Pons (tissue), 1 donor: Measurements from ENCODE around the gene DCC.

Experiments
- DNase-seq: peaks from one replicate; pipeline ENCODE4 v3.0.0-alpha.2; 2016; ENCODE audit warnings: low spot score

Gene DCC

GRCh38 chr18:52499644-52500043 is 159.6 kb downstream of the DCC start:
- peak; percentile 10 for DNase-seq

- no peak for DNase-seq
Measured at GRCh38 chr18:52504589-52504988, 164.6 kb downstream of the DCC start.

GRCh38 chr18:52510139-52510538 is 170.1 kb downstream of the DCC start:
- DNase-seq: no peak

GRCh38 chr18:52518086-52518485 is 178.1 kb downstream of the DCC start:
- DNase-seq: no peak

GRCh38 chr18:52519021-52519420 is 179.0 kb downstream of the DCC start:
- DNase-seq: no peak

GRCh38 chr18:52523566-52523965 is 183.6 kb downstream of the DCC start:
- no peak for DNase-seq

- DNase-seq: no peak
Measured at GRCh38 chr18:52531836-52532235, 191.8 kb downstream of the DCC start.

- no peak for DNase-seq
Measured at GRCh38 chr18:52536039-52536438, 196.0 kb downstream of the DCC start.

- no peak for DNase-seq
Measured at GRCh38 chr18:52537261-52537660, 197.3 kb downstream of the DCC start.

GRCh38 chr18:52541056-52541455 is 201.1 kb downstream of the DCC start:
- DNase-seq: no peak

- DNase-seq: no peak
Measured at GRCh38 chr18:52544086-52544485, 204.1 kb downstream of the DCC start.

- DNase-seq: peak; percentile 5
Measured at GRCh38 chr18:52546686-52547346, 206.8 kb downstream of the DCC start.

GRCh38 chr18:52553441-52553840 is 213.4 kb downstream of the DCC start:
- peak; percentile 9 for DNase-seq

- no peak for DNase-seq
Measured at GRCh38 chr18:52554180-52554579, 214.2 kb downstream of the DCC start.

- no peak for DNase-seq
Measured at GRCh38 chr18:52567360-52567759, 227.4 kb downstream of the DCC start.

- no peak for DNase-seq
Measured at GRCh38 chr18:52569492-52569891, 229.5 kb downstream of the DCC start.

- DNase-seq: no peak
Measured at GRCh38 chr18:52570975-52571374, 231.0 kb downstream of the DCC start.

GRCh38 chr18:52572036-52573000 is 232.3 kb downstream of the DCC start:
- no peak for DNase-seq

GRCh38 chr18:52577795-52578194 is 237.8 kb downstream of the DCC start:
- no peak for DNase-seq

GRCh38 chr18:52582061-52582460 is 242.1 kb downstream of the DCC start:
- no peak for DNase-seq

GRCh38 chr18:52582516-52582915 is 242.5 kb downstream of the DCC start:
- no peak for DNase-seq

- no peak for DNase-seq
Measured at GRCh38 chr18:52588931-52589330, 248.9 kb downstream of the DCC start.

GRCh38 chr18:52596748-52597435 is 256.9 kb downstream of the DCC start:
- DNase-seq: no peak
